Measurements from ENCODE around the gene GRIFIN.
A peak's percentile ranks its signal among the peaks of the same experiment; 100 is the strongest.
"Not testable (repeated sequence)": the region's sequence is repeated elsewhere in the genome, so short reads cannot be mapped to it uniquely, and the experiment has no call there.

The GRIFIN gene

DNA sequence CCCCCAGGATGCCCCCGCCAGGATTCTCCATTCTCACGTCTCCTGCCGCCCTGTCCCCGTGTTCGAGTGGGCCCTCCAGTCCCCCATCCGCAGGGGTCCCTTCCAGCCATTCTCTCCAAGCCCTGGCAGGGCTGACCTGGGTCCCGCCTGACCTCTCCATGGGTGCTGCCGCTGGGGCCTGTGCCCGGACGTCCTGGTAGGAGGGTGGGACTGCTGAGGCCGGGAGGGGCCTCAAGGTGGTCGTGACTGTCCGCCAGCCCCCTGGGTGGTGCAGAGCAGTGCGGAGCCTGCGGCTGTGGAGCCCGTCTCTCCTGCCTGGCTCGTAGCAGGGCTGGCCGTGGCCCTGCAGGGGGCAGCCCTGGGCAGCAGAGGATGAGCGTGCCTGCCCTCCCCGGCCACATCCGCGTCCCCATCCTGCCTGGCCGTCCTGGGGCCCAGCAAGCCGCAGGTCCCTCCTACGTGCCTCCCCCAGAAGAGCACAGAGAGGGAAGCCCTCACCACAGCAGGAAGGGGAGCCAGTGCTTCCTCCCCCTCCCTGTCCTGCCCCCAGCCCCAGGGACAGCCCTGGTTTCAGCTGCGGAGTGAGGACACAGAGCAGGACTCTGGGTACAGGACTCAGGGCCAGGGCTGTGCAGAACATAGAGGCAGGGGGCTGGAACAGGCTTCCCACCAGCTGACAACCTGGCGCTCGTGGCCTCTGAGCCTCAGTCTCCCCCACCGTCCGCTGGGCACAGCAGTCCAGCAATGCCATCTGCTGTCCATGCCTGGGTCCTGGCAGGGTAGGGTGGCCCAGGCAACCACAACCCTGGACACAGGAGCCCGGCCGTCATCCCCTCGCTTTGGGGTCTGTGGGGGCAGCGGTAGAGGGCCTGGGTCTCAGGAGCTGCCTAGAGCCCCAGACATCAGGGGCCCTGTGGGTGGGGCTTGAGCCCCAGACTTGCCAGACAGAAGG lies 1.5 kb upstream of the GRIFIN start:
- peak; percentile 85 for DNase-seq

- DNase-seq = no peak
Observed at GRCh38 chr7:2476776-2477446, 713 bp upstream of the GRIFIN start.

DNA sequence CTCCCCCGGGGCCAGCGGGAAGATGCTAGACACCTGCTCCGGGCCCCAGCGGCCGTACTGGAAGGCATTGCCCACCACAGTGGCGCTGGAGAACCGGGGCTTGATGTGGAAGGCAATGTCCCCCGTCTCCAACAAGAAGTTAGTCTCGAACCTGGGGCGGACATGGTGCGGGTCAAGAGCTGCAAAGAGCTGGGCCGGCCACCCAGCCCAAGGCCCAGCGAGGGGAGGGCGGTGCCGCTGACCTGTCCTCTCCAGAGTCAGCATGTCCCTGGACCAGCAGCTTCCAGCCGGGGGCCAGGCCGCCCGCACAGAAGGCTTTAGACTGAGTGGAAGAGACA lies 551 bp downstream of the GRIFIN start:
- DNase-seq = no peak

DNA sequence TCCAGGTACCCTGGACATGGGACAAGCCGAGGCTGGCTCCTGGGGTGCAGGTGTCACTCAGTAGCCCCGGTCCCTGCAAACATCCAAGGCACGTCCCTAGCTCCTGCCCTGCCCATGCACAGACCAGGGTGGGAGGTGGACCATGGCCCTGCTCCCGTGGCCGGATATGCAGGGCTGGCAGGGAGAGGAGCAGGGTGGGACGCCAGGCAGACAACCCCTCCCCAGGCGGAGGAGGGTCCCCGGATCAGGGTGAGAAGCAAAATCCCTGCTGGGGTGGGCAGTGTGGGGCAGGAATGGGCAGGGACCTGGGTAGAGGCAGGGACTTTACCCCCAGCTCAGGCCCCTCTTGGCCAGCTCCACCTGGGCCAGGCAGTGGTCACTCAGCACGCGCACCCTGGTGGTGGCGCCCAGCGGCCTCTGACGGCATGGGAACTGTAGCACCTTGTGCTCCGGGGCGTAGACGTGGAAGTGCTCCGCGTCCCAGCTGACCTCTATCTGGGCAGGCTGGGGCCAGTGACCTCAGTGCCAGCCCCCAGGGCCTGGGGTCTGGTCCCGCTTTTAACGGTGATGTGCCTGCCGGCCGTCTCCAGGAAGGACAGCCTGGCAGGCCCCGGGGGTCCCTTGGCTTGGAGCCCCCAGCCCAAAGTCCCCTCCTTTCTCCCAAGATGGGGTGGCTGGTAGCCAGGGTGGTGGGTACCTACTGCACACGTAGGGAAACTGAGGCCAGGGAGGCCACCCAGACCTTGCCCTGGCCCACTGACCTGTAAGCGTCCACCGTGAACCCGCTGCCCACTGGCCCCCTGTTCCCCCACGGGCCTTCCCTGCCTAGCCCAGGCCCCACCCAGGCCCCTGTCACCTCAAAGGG lies 1.2 kb downstream of the GRIFIN start:
- no peak for DNase-seq

DNA sequence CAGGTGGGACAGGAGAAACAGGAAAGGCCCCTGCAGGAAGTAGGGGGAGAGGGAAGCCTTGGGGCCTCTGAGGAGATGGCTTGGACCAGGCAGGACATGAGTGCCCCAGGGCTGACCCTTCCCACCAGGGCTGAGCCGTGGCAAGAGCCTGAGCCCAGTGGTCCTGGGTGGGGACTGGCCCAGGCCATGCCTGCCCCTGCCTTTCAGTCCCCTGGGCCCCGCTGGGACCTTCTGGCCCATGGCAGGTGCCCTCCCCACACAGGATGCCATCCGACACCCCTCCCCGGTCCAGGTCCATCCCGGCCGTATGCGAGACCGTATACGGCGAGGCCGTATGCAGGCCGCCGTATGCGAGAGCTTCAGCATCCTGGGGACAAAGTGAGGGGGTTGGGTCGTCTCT lies 2.0 kb downstream of the GRIFIN start:
- no peak for DNase-seq

DNA sequence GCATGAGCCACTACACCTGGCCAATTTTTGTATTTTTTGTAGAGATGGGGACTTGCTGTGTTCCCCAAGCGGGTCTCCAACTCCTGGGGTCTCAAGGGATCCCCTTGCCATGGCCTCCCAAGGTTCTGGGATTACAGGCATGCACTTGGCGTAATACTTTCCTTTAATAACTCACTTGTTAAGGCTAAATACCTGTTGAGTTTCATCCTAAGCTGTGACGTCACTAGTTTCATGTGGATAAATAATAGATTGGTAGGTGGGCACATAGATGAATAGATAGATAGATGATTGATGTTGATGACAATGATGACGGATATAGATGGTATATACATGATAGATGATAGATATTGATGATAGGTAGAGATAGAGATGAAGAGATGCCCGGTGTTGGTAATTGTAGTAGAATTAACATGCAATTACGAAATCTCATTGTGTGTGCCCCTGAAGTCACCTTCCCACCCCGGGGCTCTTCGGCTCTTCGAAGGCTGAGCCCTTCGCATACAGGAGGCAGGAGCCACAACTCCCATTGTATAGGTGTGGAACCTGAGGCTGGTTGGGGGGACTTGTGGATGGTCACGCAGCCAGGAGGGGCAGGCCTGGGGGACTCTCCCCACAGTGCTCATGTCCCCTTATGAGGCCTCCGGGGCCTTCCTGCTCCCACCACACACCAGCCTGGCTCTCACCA lies 2.6 kb downstream of the GRIFIN start:
- no peak for DNase-seq

DNA sequence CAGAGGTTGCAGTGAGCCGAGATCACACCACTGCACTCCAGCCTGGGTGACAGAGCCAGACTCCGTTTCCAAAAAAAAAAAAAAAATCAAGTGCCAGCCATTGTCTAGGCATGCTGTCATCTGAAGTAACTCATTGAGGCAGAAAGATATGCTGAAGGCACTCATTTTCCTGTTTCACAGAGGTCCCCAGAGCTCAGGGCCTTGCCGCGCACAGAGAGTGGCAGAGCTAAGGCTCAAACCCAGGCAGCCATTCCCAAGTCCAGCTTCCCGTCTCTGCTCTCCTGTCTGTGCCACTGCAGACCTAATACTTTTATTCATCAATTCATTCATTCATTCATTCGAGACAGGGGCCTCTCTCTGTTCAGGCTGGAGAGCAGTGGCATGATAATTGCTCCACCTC lies 3.5 kb downstream of the GRIFIN start:
- no peak for DNase-seq

GRCh38 chr7:2471396-2471795 lies 4.8 kb downstream of the GRIFIN start:
- no peak for DNase-seq

DNA sequence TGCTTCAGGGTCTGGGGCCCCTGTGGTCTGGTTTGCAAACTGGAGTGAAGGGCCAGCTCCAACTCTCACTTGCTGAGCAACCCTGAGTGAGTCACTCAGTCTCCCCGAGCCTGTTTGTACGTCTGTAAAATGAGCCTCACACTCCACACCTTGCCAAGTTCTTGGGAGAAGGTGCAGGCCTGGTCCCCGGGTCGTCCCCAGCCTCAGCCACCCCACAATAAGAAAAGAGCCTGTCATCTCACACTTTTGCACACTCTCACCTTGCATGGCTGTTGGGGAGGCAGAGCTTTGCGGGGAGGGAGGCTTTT lies 5.2 kb downstream of the GRIFIN start:
- no peak for DNase-seq

GRCh38 chr7:2470204-2471021 lies 5.8 kb downstream of the GRIFIN start:
- DNase-seq = no peak

DNA sequence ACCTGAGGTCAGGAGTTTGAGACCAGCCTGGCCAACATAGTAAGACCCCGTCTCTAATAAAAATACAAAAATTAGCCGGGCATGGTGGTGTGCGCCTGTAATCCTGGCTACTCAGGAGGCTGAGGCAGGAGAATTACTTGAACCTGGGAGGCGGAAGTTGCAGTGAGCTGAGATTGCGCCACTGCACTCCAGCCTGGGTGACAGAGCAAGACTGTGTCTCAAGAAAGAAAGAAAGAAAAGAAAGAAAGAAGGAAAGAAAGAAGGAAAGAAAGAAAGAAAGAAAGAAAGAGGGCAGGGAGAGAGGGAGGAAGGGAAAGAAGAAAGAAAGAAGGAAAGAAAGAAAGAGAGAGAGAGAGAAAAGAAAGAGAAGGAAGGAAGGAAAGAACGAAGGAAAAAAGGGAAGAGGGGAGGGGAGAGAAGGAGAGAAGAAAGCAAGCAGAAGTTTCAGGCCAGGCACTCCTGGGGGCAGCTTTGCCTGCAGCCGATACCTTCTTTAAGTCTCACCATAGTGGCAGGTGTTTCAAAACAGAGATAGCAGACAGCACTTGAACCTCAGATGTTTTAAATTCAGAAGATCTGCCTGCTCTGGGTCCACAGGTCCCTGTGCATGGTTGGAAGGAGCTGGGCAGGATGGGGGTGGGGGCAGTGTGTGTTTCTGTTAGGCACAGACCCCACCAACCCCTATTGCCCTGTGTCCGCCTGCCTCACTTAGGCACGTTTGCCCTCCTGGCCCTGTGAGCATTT lies 6.6 kb downstream of the GRIFIN start:
- DNase-seq = not testable (repeated sequence)

GRCh38 chr7:2468227-2468626 lies 8.0 kb downstream of the GRIFIN start:
- no peak for DNase-seq

- DNase-seq = no peak
Observed at GRCh38 chr7:2466675-2467074, 9.5 kb downstream of the GRIFIN start.

DNA sequence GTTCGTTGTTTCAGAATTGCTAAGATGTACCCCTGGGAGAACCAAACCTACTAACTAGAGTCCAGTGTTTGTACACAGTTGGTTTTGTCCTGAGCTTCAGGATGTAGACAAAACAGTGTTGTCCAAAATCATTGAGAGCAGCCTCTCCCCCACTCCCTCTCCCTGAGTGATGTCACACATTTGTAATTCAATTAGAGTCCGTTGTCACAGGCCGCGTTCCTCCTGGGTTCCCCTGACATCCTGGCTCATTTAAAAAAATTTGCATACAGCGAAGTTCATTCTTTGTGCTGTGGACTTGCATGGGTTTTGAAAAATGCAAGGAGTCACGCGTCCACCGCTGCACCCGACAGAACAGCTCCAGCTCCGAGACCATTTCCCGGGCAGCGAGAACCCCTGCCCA lies 10.3 kb downstream of the GRIFIN start:
- DNase-seq = no peak

DNA sequence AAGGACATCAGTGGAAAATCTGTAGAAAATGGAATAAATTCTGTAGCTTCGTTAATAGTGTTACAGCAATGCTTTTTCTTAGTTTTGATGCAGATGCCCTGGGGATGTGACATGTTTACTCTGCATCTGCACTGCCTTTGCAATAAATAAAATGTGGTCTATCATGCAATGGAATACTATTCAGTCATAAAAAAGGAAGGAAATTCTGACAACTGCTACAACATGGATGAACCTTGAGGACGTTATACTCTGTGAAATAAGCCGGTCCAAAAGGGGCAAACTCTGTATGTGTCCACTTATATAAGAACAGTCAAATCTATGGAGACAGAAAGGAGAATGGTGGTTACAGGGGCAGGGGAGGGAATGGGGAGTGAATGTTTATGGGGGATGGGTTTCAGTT lies 13.5 kb downstream of the GRIFIN start:
- DNase-seq = no peak

DNA sequence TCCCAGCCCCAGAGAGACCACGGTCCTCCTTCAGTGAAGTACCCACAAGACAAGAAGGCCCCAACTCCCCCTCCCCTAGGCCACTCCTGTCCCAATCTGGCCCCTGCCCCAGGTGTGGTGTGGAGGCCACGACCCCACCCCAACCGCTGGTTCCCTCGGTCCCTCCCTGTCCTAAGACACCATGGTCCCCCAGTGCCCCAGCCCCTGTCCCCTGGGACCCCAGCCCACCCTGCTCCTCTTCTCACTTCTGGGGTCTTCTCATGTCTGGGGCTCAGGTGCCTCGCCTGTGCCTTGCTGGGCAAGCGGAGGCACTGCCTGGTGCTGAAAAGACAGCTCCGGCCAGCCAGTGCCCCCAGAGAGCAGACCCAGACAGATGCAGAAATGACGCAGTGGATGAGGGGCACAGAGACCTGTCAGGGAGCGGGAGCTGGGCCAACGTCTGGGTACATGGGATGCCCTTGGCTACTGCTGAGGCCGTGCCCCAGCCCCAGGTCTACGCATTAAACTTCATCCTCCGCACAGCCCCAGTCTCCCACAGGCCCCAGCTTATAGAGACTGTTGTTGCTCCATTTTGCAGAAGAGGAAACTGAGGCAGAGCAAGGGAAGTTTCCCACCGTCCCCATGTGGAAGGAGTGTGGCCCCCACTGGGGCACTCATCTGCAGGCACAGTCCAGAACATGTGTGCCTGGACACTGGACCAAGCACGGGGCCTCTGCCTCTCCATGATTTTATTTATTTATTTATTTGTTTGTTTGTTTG lies 14.8 kb downstream of the GRIFIN start:
- no peak for DNase-seq

- no peak for DNase-seq
Observed at GRCh38 chr7:2460641-2461040, 15.6 kb downstream of the GRIFIN start.

DNA sequence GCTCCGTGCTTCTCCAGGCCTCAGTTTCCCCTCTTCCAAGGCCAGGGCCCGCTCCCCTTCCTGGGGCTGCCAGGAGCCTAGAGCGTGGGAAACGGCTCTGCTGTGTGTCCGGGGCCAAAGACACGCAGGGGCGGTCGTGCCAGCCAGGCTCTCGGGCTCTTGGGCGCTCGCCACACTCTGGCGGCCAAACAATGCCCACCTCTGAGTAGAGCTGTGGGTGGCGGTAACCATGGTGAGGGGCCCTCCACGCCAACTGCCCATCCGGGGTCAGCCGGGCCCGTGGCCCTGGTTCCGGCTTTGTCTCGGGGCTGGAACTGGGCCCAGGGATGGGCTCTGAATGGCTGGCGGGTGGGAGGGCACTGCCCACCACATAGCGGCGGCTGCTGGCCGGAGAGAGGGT lies 16.0 kb downstream of the GRIFIN start:
- DNase-seq = no peak

DNA sequence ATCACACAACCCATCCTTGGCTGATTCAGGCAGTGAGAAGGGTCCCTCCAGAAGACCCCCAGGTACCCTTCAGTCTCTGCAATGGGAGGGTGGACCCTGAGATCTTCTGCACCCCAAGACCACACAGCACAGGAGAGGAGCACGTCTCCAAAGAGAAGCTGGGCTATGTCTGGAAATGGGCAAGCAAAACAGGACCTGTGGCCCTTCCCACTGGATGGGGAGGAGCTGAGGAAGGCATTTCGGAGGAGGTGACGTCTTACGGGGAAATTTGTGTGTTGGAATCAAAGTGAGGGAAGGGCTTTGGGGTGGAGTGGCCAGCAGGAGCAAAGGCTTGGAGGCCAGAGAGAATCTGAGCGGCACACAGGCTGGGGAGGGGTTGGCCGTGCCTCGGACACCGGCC lies 16.5 kb downstream of the GRIFIN start:
- DNase-seq = no peak

DNA sequence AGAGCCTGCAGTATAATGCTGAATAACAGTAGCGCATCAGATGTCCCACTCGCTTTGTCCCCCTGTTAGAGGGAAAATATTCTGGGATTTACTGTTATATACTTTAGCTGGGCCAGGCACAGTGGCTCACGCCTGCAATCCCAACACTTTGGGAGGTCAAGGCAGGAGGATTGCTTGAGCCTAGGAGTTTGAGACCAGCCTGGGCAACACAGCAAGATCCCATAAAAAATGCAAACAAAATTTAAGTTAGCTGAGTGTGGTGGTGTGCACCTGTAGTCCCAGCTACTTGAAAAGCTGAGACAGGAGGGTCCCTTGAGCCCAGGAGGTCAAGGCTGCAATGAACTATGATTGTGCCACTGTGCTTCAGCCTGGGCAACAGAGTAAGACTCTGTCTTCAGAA lies 22.3 kb downstream of the GRIFIN start:
- not testable (repeated sequence) for DNase-seq
